ENCODE results near the gene AP4B1.
"Not testable (repeated sequence)": the region's sequence is repeated elsewhere in the genome, so short reads cannot be mapped to it uniquely, and the experiment has no call there.

AP4B1 gene

GRCh38 chr1:113904674-113905434 lies at the start of gene AP4B1, which contains the start of gene DCLRE1B:
Gene AP4B1, minus strand, starts transcription at chr1:113904799. Its CDS starts 82 bp downstream, at chr1:113904717.
Gene DCLRE1B, plus strand, starts transcription at chr1:113905326. Its CDS starts 261 bp downstream, at chr1:113905587.
- no peaks in the 10 kb centered on the region for H3K27me3 ChIP-seq
- no peaks in the 10 kb centered on the region for H3K9me3 ChIP-seq
- DNase-seq: peak; percentile 99 to 100
- peaks cover 0 to 28% (median 10%) of the 10 kb centered on the region in 4 donors for H3K4me1 ChIP-seq
- H3K36me3 ChIP-seq: peaks cover 5 to 34% (median 7%) of the 10 kb centered on the region in 3 donors
- H3K4me3 ChIP-seq: peak within 1 kb of the TSS; percentile 61 to 87
- peak within 1 kb of the TSS; percentile 80 to 83 for H3K27ac ChIP-seq
- intact Hi-C loops (cut with DNase I; ENCODE audit: low total_unique reads): loop anchor here (1.0 to 10.0 kb wide), 3 partner anchors 24 to 150 kb away; partner anchors contain the start of genes HIPK1, PHTF1 and RSBN1
- TF ChIP-seq CTCF (IDR thresholded peaks at IDR 0.05): peak; percentile 62 to 80

GRCh38 chr1:113951719-113952118 lies 47.1 kb upstream of the AP4B1 start:
- no peak for DNase-seq
- Histone ChIP-seq H3K27ac (no peak overlapping the region), H3K9me3 (no peaks in the 10 kb centered on the region), H3K27me3 (no peaks in the 10 kb centered on the region), H3K36me3 (peaks cover 16 to 32% (median 29%) of the 10 kb centered on the region in 3 donors), H3K4me1 (peaks cover 0 to 48% (median 24%) of the 10 kb centered on the region in 4 donors), H3K4me3 (no peak overlapping the region)
- no peak for TF ChIP-seq CTCF (IDR thresholded peaks at IDR 0.05)
- intact Hi-C loops (cut with DNase I; ENCODE audit: low total_unique reads): no loop called here

GRCh38 chr1:113950908-113951307 lies 46.3 kb upstream of the AP4B1 start:
- H3K27ac ChIP-seq: no peak overlapping the region
- DNase-seq: no peak
- H3K36me3 ChIP-seq: peaks cover 8 to 24% (median 22%) of the 10 kb centered on the region in 3 donors
- TF ChIP-seq CTCF (IDR thresholded peaks at IDR 0.05): no peak
- intact Hi-C loops (cut with DNase I; ENCODE audit: low total_unique reads): no loop called here
- H3K9me3 ChIP-seq: no peaks in the 10 kb centered on the region
- H3K4me1 ChIP-seq: peaks cover 0 to 56% (median 28%) of the 10 kb centered on the region in 4 donors
- H3K27me3 ChIP-seq: no peaks in the 10 kb centered on the region
- no peak overlapping the region for H3K4me3 ChIP-seq

- Histone ChIP-seq H3K4me3 (no peak overlapping the region), H3K27me3 (no peaks in the 10 kb centered on the region), H3K27ac (peak overlapping the region; percentile 40 to 50), H3K9me3 (no peaks in the 10 kb centered on the region), H3K36me3 (peaks cover 0 to 7% (median 6%) of the 10 kb centered on the region in 3 donors), H3K4me1 (peaks cover 0 to 58% (median 28%) of the 10 kb centered on the region in 4 donors)
- TF ChIP-seq CTCF (IDR thresholded peaks at IDR 0.05): peak; percentile 30 to 63
- peak; percentile 27 to 71 for DNase-seq
- intact Hi-C loops (cut with DNase I; ENCODE audit: low total_unique reads): no loop called here
Measured at GRCh38 chr1:113949007-113949406, 44.4 kb upstream of the AP4B1 start.

- intact Hi-C loops (cut with DNase I; ENCODE audit: low total_unique reads); H3K36me3 ChIP-seq; H3K27me3 ChIP-seq; DNase-seq; H3K9me3 ChIP-seq; H3K4me3 ChIP-seq: not testable (repeated sequence)
- peaks cover 0 to 58% (median 28%) of the 10 kb centered on the region in 4 donors for H3K4me1 ChIP-seq
- peak overlapping the region; percentile 40 to 50 for H3K27ac ChIP-seq
Measured at GRCh38 chr1:113948151-113948550, 43.6 kb upstream of the AP4B1 start.

All from tibial artery (tissue), 4 donors.